OCI-LY7 (cell line): Measurements from ENCODE around the gene MESP1. TPM values are rescaled to one million over a fixed set of nuclear protein-coding genes. Genes with fewer than 3 reads are reported as not detected.

ENCODE experiments used
- BruUV-seq: library from RNA; stranded (reverse); fragments of 400-500 nt; replicated peaks from 2 replicates; lab custom pipeline; 2021; lab: Mats Ljungman, UMichigan
- CTCF ChIA-PET: fragments of 300-600 bp; sonication (Branson Sonifier 250); formaldehyde crosslinking; loops from one replicate; lab custom pipeline; 2022; ENCODE audit warnings: antibody characterized with exemption; ENCODE audit not compliant: unreplicated experiment; lab: Charles Lee
- POLR2A ChIA-PET: fragments of 300-600 bp; sonication (Branson Sonifier 250); formaldehyde crosslinking; loops from one replicate; lab custom pipeline; 2022; ENCODE audit warnings: antibody characterized with exemption; lab: Charles Lee
- DNase-seq: peaks from one replicate; pipeline ENCODE4 v3.0.0-alpha.2; 2015; ENCODE audit warnings: low spot score
- H2AFZ ChIP-seq: fragments of 200-600 bp; sonication (generic), shearing (Covaris generic); 2 replicates; pipeline ENCODE4 v1.6.1; 2014; ENCODE audit warnings: mild to moderate bottlenecking, antibody characterized with exemption, low read length, moderate library complexity
- H3K27ac ChIP-seq: fragments of 200-600 bp; sonication (generic); 2 replicates; pipeline ENCODE4 v1.5.1; 2014; ENCODE audit warnings: mixed run types, low read depth, mild to moderate bottlenecking, moderate library complexity, low read length, inconsistent platforms; ENCODE audit not compliant: poor library complexity, severe bottlenecking
- H3K36me3 ChIP-seq: fragments of 200-600 bp; sonication (generic); 2 replicates; pipeline ENCODE4 v1.6.1; 2014; ENCODE audit warnings: mild to moderate bottlenecking, antibody characterized with exemption, low read length, moderate library complexity, mixed read lengths; ENCODE audit not compliant: insufficient read depth
- H3K4me1 ChIP-seq: fragments of 200-600 bp; sonication (generic); 2 replicates; pipeline ENCODE4 v1.5.1; 2014; ENCODE audit warnings: mild to moderate bottlenecking, low read length; ENCODE audit not compliant: insufficient read depth, poor library complexity, severe bottlenecking
- H3K4me2 ChIP-seq: fragments of 200-600 bp; sonication (generic); 2 replicates; pipeline ENCODE4 v1.6.1; 2014; ENCODE audit warnings: mild to moderate bottlenecking, low read length
- H3K4me3 ChIP-seq: fragments of 200-600 bp; sonication (generic); 2 replicates; pipeline ENCODE4 v1.5.1; 2014; ENCODE audit warnings: mild to moderate bottlenecking, low read depth, low read length; ENCODE audit not compliant: poor library complexity, severe bottlenecking
- H3K79me2 ChIP-seq: fragments of 200-600 bp; sonication (generic); 2 replicates; pipeline ENCODE4 v1.6.1; 2016; ENCODE audit warnings: low read depth, mild to moderate bottlenecking, low read length, moderate library complexity, mixed read lengths; ENCODE audit not compliant: insufficient read depth
- H3K9me2 ChIP-seq: fragments of 200-600 bp; sonication (generic); 2 replicates; pipeline ENCODE4 v1.6.1; 2016; ENCODE audit warnings: mild to moderate bottlenecking, low read length, mixed read lengths; ENCODE audit not compliant: insufficient read depth
- H3K9me3 ChIP-seq: fragments of 200-600 bp; sonication (generic); 2 replicates; pipeline ENCODE4 v1.6.1; 2014; ENCODE audit warnings: mild to moderate bottlenecking, mixed run types, low read length, mixed read lengths
- H4K20me1 ChIP-seq: fragments of 200-600 bp; sonication (generic); 2 replicates; pipeline ENCODE4 v1.6.1; 2014; ENCODE audit warnings: mild to moderate bottlenecking, antibody characterized with exemption, low read length, moderate library complexity, mixed read lengths; ENCODE audit not compliant: insufficient read depth
- CTCF ChIP-seq: fragments of 200-600 bp; sonication (generic); conservative IDR thresholded peaks from 2 replicates; pipeline ENCODE4 v1.5.1; 2014; ENCODE audit warnings: mild to moderate bottlenecking, antibody characterized with exemption, low read length, moderate library complexity, mixed read lengths
- EZH2phosphoT487 ChIP-seq: fragments of 200-600 bp; sonication (generic); IDR thresholded peaks from 2 replicates; pipeline ENCODE4 v1.6.1; 2018; ENCODE audit warnings: low read depth, borderline replicate concordance, mild to moderate bottlenecking, mixed run types, antibody characterized with exemption, low read length, moderate library complexity, mixed read lengths
- intact Hi-C: fragments of 100-400 bp; cut with micrococcal nuclease; formaldehyde crosslinking; loops from one replicate; pipeline ENCODE4 v1.10.0; 2022; ENCODE audit not compliant: unreplicated experiment
- total RNA-seq, 2 experiments: library from RNA; depleted of rRNA in 1 of 2; stranded (reverse); fragments of >200 nt in 1 of 2; shearing (Covaris generic) in 1 of 2; gene quantifications; 2 replicates each; pipeline ENCODE4 v1.2.3, GENCODE V29; 2014 to 2022

Gene MESP1
- total RNA-seq, 2 experiments from 2014 or later = 3.5 TPM; not detected in 1

- CTCF ChIA-PET = interaction anchor here (0.5 to 1.0 kb wide), 3 partner anchors 16 to 65 kb away, joined by 3 to 8 read pairs (median 4); no protein-coding TSS in a partner anchor
- Histone ChIP-seq H4K20me1 (no peaks in the 10 kb centered on the region), H2AFZ (peak overlapping the region; percentile 67), H3K4me2 (peak overlapping the region; percentile 60; the same call in 1 of the 2 replicates), H3K4me1 (no peaks in the 10 kb centered on the region), H3K79me2 (no peaks in the 10 kb centered on the region), H3K9me2 (no peaks in the 10 kb centered on the region), H3K36me3 (no peaks in the 10 kb centered on the region), H3K9me3 (no peaks in the 10 kb centered on the region), H3K4me3 (peak overlapping the region; percentile 34), H3K27ac (no peak overlapping the region)
- DNase-seq = peak; percentile 79
- TF ChIP-seq CTCF (peak; percentile 93), EZH2phosphoT487 (no peak)
- no TSS peak for BruUV-seq
- POLR2A ChIA-PET = interaction anchor here (0.7 kb wide), 1 partner anchor 12 kb away, joined by 3 read pairs; no protein-coding TSS in a partner anchor
- intact Hi-C loops = loop anchor here (1.0 to 5.0 kb wide), 3 partner anchors 135 to 347 kb away; no protein-coding TSS in a partner anchor
Measured at GRCh38 chr15:89740137-89740536, 10.9 kb downstream of the MESP1 start.

DNA sequence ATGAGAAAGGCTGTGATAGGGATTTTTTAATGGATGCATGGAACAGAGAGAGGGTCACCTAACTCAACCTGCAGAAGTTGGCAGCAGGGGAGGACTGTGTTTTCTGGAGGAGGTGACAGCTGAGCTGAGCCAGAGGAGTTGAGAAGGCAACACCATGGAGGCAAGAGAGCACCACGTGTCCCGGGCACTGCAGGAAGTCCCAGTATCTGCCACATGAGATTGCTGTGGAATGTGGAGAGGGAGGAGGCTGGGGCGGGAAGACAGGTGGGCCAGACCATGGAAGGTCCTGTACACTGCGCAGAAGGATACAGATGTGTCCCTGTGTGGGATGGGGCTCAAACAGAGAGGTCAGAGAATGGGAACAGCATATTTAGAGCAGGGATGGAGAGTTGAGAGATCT is 15.3 kb downstream of the MESP1 start:
- intact Hi-C loops = no loop called here
- H3K36me3 ChIP-seq = no peaks in the 10 kb centered on the region
- no peak overlapping the region for H3K4me3 ChIP-seq
- no peaks in the 10 kb centered on the region for H3K79me2 ChIP-seq
- no peaks in the 10 kb centered on the region for H3K4me1 ChIP-seq
- no peak overlapping the region for H3K4me2 ChIP-seq
- no TSS peak for BruUV-seq
- H3K9me3 ChIP-seq = no peaks in the 10 kb centered on the region
- TF ChIP-seq CTCF = no peak
- no peak for TF ChIP-seq EZH2phosphoT487
- CTCF ChIA-PET = no interaction called here
- POLR2A ChIA-PET = no interaction called here
- no peak overlapping the region for H2AFZ ChIP-seq
- H3K27ac ChIP-seq = no peak overlapping the region
- DNase-seq = no peak
- no peaks in the 10 kb centered on the region for H3K9me2 ChIP-seq
- no peaks in the 10 kb centered on the region for H4K20me1 ChIP-seq

DNA sequence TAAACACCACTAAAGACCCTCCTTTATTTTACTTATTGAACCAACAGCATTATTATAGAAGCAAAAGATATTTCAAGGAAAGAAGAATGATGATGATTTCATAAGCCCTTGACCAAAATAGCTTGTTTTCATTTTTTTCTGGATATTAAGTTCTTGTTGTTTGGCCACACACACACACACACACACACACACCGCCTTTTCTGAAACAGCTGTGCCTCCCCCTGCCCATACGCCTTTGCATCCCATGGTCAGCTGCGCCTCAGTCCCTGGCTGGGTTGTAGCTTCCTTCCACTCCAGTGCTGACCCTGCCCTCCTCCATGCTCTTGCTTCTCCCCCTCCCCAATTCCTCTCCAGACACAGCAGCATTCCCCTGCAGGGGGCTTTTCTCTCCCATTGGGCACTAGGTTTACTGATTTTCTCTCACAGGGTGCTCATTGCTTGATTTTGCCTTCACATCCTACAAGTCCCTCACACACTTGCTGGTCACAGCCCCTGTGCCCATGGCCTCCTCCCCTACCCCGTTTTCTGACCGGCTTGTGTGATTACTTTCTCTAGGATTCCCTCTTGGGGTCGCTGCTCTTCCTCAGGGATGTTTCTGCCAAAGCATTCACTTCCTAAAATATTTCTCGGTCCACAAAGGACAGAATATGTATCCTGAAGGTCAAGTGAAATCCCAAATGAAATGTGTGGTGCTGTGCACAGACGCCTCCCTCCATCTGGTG is 18.4 kb downstream of the MESP1 start:
- Histone ChIP-seq H3K4me3 (no peak overlapping the region), H3K4me2 (no peak overlapping the region), H2AFZ (no peak overlapping the region), H3K9me3 (no peaks in the 10 kb centered on the region), H3K27ac (no peak overlapping the region), H3K4me1 (no peaks in the 10 kb centered on the region), H3K36me3 (no peaks in the 10 kb centered on the region), H3K9me2 (no peaks in the 10 kb centered on the region), H4K20me1 (no peaks in the 10 kb centered on the region), H3K79me2 (no peaks in the 10 kb centered on the region)
- no TSS peak for BruUV-seq
- DNase-seq = no peak
- no peak for TF ChIP-seq CTCF
- TF ChIP-seq EZH2phosphoT487 = no peak
- POLR2A ChIA-PET = interaction anchor here (0.7 to 0.8 kb wide), 2 partner anchors 27 to 36 kb away, joined by 4 to 5 read pairs; no protein-coding TSS in a partner anchor
- CTCF ChIA-PET = interaction anchor here (0.6 kb wide), 1 partner anchor 41 kb away, joined by 4 read pairs; no protein-coding TSS in a partner anchor
- intact Hi-C loops = no loop called here
